Epithelial cell of esophagus (primary cell): Measurements from ENCODE around the gene CSTF2.

Experiments used
- DNase-seq: peaks from one replicate; pipeline ENCODE4 v3.0.0; 2010; ENCODE audit warnings: low read depth
- H3K4me3 ChIP-seq: 2 replicates; pipeline ENCODE4 v1.5.1; 2011; ENCODE audit warnings: mild to moderate bottlenecking, low read length, control low read depth
- CTCF ChIP-seq: IDR thresholded peaks from 2 replicates; pipeline ENCODE4 v1.5.1; 2011; ENCODE audit warnings: low read depth, mild to moderate bottlenecking, low read length, control low read depth, inconsistent platforms; ENCODE audit not compliant: insufficient read depth; ENCODE audit errors: missing control alignments

Gene CSTF2

GRCh38 chrX:100871594-100872560 is 51.7 kb downstream of the CSTF2 start:
- DNase-seq = no peak

GRCh38 chrX:100874325-100874724 is 54.1 kb downstream of the CSTF2 start, which contains the start of gene NOX1:
TSS of gene NOX1 (minus strand) at chrX:100874359. CDS start at chrX:100874139, 220 bp downstream.
- no peak for DNase-seq
- TF ChIP-seq CTCF = no peak
- H3K4me3 ChIP-seq = no peak within 1 kb of the TSS

More at GRCh38 chrX:100871594-100872560, 51.7 kb downstream of the CSTF2 start:
- no peak for TF ChIP-seq CTCF
- no peak overlapping the region for H3K4me3 ChIP-seq

- TF ChIP-seq CTCF = no peak
- H3K4me3 ChIP-seq = no peak overlapping the region
- DNase-seq = no peak
Observed at GRCh38 chrX:100880368-100880767, 60.2 kb downstream of the CSTF2 start.

- H3K4me3 ChIP-seq = no peak overlapping the region
- no peak for DNase-seq
- no peak for TF ChIP-seq CTCF
Observed at GRCh38 chrX:100883654-100884053, 63.5 kb downstream of the CSTF2 start.
